ENCODE results near the gene NAGLU. TPM values are rescaled to one million over a fixed set of nuclear protein-coding genes. Genes with fewer than 3 reads are reported as not detected.
A peak's percentile ranks its signal among the peaks of the same experiment; 100 is the strongest.

NAGLU gene
- total RNA-seq, 1 experiment from 2014 or later = 65.5 TPM

DNA sequence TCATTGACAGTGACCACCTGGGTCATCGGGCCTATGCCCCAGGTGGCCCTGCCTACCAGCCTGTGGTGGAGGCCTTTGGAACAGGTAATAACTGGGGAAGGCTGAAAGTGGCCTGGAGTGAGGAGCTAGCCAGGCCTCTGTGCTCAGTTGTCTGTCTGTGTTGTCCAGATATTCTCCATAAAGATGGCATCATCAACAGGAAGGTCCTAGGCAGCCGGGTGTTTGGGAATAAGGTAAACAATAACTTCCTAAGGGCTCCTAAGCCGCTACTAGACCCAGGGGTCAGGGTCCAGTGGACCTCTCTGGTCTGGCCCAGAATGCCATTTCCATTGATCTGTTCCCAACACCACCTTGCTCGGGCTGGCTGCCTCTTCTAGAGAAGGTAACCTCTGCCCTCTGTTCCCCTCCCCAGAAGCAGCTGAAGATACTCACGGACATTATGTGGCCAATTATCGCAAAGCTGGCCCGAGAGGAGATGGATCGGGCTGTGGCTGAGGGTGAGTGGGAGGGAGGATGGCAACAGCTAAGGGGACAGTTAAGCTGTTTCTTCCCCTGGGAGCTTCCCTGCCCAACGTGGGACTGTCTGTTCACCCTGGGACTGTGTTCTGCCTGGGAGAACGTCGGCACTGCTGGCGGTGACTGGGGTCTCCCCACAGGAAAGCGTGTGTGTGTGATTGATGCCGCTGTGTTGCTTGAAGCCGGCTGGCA lies 28.9 kb downstream of the NAGLU start:
- no peak for DNase-seq (ENCODE audit: low spot score)

DNA sequence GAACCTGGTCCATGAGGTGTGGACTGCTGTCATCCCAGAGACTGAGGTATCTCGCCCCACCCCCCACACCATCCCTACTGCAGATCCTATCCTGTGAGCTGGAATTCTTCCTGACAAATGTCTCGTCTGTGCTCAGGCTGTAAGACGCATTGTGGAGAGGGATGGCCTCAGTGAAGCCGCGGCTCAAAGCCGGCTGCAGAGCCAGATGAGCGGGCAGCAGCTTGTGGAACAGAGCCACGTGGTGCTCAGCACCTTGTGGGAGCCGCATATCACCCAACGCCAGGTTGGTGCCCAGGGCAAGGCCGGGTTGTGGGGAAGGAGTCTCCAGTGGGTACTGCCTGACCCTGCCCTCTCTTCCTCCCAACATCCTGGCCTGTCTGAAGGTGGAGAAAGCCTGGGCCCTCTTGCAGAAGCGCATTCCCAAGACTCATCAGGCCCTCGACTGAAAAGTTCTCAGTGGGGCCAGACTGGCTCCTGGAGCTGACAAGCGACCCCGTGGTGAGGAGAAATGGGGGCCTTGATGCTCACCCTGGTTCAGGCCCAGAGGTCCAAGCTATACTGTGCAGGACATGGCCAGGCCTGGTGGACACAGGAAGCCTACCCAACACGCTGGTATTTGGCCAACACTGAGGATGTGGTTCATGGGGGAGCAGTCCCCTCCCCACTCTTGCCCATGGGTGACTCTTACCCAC lies 29.6 kb downstream of the NAGLU start:
- no peak for DNase-seq (ENCODE audit: low spot score)

DNA sequence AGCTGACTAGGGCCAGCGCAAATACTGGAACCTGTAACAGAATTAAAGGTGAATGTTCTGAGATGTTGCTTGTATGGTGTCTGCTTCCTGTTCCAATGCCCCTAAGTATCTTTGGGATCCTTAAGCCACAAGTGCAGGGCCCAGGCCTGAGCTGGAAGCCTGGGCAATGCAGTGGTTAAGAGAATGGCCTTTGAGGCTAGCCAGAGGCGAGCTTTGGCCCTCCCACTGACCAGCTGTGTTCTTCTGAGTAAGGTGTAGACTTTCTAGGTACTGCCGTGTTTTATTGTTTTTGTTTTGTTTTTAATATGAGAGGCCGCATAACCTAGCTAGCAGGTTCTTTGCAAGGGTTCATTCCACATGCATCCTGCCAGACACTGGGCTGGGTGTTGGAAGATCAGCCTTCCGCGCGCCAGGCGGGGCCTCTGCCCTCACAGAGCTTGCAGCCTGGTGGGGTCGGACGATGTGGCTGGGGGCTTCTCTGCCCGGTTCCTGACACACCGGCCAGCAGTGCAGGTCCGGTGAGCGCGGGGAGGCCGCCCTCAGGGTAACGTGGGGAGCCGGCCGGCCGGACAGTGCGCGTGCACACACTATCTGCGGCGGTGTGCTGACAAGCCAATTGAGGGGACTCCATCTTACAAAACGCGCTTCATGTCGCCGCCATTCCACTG lies 30.3 kb downstream of the NAGLU start:
- no peak for DNase-seq (ENCODE audit: low spot score)

DNA sequence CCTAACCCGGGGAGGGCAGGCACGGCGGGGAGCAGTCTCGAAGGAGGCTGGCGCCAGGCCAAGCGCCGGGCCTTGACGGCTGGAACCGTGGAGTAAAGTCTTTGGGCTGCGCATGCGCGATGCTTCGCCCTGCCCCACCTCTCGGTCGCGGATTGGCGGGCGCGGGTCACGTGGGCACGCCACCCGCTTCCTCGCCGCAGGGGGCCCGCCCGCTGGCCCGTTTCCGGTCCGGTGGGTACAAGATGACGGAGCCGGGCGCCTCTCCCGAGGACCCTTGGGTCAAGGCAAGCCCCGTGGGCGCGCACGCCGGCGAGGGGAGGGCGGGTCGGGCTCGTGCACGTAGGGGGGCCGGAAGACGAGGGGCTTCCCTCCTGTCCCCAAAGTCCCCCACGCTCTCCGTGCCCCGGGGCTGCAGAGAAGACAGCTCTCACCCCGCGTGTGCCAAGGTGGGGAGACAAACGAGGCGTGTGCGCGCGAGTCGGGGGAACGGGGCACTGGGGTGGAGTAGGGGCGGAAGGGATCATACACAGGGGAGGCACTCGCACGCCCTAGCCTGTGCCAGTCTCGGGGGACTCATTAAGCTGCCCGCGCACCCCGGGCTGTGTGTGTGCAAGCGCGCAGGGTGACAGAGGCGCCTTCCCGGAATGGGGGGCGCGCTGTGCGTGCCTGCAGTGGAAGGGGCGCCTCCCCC lies 31.0 kb downstream of the NAGLU start, which contains the start of gene MLX:
Gene MLX (plus strand): TSS at position 218 of the 691 bp plus-strand sequence. CDS start 25 bp downstream, at position 243.
- peak; percentile 96 for DNase-seq (ENCODE audit: low spot score)

DNA sequence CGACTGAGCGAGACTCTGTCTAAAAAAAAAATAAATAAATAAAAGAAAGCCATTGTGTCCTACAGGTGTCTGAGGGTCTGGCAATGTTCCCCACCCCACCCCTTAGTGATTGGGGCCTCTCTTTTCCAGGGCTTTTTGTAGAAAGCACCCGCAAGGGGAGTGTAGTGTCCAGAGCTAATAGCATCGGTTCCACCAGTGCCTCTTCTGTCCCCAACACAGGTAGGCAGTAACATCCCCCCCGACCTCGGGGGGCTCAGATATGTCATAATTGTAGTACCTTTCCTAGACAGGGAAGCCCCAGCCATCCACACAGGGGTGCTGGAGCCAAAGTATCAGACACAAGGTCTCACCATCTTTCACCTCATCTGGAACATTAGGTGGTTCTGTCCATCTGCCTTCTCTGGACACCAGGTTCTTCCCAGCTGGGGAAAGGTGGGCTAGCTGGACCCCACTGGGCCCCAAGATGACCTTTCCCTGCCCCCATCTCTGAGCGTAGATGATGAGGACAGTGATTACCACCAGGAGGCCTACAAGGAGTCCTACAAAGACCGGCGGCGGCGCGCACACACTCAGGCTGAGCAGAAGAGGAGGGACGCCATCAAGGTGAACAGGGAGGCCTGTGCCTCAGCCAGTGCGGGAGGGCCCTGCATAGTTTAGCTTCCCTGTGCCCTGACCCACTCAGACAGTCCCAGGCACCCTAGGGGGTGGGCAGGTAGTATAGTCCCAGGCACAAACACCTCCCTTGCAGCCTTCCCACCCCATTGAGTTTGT lies 32.5 kb downstream of the NAGLU start:
- no peak for DNase-seq (ENCODE audit: low spot score)

DNA sequence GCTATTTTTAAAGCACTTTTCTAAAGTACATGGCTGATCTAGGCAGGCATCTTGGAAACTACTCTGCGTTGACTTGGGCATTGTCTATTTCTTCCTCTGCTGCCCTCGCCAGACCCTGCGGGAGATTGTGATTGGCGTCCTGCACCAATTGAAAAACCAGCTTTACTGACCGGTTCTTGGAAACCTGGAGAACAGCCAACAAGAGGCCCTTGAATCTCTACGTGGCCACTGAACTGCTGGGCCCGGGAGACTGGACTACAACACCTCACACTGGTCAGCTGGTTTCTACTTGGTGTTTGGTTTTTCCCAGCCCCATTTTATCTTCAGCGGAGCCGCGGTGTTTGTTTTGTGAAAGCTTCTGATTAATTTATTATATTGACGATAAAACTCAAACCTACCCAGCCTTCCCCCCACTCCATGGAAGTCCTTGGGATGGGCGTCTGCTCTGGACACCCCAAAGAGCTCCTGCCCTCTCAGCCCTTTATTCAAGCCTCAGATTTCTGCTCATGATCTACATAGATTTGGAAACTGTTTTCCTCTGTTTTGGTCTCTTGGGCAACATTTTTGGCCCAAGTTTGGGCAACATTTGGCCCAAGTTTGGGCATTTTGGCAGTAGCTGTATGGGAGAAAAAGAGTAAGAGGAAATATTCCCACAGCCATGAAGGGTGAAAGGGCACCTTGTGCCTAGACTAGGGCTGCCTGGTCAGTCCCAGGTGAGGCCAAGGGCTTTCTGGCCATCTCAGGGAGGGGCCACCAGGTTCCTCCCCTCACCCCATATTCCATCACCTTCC lies 35.6 kb downstream of the NAGLU start:
- no peak for DNase-seq (ENCODE audit: low spot score)

DNA sequence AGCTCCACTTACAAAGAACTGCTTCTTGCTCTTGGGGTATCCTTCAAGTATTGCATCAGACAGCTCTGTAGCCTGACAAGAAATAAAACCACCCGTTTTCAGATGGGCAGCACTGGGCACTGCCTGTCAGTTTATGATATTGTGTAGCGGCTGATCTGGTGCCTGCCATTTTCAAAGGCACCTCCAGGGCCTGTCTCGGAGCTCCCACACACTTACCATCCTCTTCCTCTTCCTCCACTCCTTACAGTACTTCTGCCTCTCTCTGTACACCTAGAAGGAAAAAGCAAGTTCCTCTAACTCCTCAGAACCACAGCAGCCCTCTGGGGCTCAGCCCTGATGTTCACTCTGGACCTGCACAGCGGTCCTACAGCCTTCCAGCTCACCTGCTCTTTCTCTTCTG lies 37.1 kb downstream of the NAGLU start:
- no peak for DNase-seq (ENCODE audit: low spot score)

DNA sequence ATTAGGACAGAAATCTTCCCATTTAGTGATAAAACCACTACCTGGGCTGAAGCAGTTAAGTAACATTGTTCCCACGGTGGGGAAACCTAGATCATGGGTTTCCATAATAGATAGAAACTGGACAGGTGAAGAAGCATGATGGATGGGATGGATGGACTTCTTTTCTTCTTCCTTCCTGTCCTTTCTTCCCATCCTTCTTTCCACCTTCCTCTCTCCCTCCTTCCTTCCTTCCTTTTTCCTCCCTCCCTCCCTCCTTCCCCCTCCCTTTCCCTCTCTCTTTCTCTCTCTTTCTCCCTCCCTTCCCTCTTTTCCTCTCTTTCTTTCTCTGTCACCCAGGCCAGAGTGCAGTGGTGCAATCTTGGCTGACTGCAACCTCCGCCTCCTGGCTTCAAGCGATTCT lies 38.4 kb downstream of the NAGLU start:
- no peak for DNase-seq (ENCODE audit: low spot score)

DNA sequence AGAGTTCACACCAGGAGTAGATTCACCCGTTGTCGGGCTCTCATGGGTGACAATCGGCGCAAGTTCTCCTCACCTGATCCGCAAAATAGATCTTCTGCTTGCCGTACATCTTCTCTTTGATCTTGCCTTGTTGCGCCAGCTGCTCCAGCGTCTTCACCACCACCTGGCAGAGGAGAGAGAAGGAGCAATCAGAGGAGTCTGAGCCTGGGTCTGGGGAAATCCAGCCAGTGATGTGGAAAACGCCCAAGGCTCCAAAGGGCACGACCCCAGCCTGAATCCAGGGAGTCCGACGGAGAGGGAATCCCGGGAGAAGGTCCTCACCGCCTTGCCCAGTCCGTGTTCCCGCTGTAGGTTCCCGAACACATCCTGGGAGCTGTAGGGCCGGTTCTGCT lies 41.1 kb downstream of the NAGLU start:
- DNase-seq (ENCODE audit: low spot score) = no peak

DNA sequence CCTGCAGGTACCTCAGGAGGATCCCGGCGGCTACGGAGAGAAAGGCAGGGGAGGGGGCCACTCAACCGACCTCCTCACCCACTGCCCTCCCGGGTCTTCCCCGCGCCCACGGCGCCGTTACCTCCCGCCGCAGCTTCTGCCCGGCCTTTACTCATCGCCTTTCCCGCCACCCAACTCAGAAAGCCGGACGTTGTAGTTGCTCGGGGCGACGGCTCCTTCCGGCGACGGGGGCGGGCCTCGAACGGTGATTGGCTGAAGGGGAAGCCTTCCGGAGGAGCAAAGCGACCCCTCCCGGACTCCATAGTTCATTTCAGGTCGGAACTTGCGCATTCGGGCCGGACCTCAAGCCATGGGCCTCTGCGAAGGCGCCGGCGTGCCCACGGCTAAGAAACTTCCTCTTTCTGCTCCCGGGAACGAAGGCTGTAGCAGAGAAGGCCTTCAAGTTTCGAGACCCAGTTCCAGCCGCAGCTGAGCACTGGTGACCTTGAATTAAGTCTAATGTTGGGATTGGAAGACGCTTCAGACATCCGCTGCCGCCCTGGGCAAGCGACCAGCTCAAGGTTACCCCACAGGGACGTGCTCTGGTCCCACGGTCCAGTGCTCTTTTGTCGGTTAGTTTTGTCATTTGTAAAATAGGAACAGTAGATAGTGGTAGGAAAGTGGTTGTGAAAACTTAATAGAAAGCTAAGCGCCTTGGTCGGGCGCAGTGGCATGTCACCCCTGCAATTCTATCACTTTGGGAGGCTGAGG lies 41.7 kb downstream of the NAGLU start, which contains the start of gene PSMC3IP:
Gene PSMC3IP (minus strand): TSS at position 198 of the 750 bp plus-strand sequence. CDS start 43 bp downstream, at position 155.
- peak; percentile 94 for DNase-seq (ENCODE audit: low spot score)

DNA sequence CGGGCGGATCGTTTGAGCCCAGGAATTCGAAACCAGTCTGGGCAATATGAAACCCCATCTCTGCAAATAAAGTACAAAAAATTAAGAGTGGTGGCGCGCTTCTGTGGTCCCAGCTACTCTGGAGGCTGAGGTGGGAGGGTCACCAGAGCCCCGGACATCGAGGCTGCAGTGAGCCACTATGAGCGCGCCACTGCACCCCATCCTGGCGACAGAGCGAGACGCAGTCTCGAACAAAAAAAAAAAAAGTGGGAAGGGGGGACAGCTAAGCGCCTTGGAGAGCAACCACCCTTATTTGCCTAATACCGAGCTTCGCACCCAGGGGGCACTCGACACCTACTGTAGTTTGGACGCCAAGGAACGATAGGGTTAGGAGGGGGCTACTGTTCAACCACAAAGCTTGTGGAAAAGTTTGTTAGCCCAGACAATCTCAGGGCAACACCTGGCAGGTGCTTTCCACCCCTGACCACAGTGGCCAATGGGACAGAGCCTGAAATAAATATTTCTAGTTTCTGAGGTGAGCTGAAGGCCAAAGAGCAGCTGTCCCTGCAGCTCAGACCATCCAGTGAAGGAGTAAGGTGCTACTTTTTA lies 42.3 kb downstream of the NAGLU start:
- peak; percentile 86 for DNase-seq (ENCODE audit: low spot score)

DNA sequence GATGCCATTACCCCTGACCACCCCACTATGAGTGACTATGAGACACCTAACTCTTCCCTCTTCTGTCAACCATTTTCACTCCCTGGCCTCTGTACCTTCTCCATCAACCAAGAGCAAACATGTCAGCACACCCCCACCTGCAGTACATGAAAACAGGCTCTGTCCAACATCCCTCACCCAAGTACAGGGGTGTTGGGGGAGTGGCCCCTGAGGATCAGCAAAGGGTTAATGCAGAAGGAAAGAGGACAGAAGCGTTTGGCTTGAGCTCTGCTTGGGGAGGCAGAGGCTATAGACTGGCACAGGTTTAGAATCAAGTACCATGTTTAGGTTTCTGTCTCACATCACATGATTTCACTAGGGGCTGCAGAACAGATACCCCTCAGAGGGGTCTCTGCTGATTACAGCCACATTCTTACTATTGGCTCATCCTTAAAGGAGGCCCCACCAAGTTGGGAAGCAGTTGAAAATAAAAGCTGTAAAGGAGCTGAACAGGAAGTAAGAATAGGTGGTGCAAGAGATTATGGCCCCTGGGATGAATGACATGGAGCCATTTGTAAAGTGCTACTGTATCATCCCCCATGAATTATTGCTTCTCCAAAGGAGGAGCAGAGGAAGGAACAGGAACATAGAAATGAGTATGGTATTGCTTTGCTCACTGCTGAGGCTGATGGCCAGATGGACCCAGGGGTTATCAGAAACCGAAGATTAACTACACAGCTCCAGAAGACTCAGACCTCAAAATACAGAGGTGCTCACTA lies 43.9 kb downstream of the NAGLU start:
- DNase-seq (ENCODE audit: low spot score) = no peak

DNA sequence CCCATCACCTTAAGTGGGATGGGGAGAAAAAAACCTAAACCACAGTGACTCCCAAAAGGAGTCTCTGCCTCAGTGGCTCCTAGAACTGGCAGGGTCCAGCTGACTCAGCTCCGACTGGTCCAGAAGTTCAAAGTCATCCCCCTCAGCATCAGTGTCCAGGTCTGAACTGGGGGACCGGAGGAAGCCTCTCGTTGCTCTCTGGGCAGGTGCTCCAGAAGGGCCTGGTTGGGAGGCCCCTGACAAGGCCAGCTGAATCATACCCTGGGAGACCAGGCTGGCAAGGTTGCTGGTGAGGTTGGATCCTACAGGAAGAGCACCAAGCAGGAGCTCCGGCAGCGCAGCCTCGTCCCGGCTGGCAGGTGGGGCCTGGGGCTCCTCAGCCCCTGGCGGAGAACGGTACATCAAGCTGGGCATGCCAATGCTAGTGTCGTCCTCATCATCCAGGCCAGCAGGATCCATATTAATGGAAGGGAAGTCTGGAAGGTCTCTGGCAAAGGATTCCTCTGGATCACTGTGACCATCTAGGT lies 45.8 kb downstream of the NAGLU start:
- no peak for DNase-seq (ENCODE audit: low spot score)

DNA sequence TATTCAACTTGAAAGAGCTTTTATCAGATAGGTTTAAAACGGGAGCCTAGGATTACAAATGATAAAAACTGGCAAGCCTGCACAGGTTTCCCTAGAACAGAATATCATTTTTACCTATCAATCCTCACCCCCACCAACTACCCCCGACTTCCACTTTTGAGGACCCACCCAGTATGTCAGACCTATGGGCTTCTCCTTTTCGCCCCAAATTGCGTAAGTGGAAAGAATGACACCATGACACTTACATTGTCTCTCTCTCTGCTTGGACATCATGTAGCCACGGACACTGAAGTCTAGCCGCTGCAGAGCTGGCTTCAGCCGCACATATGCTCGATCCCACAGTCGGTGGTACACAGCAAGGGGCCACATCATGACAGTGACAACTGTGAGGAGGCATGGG lies 48.8 kb downstream of the NAGLU start:
- no peak for DNase-seq (ENCODE audit: low spot score)

DNA sequence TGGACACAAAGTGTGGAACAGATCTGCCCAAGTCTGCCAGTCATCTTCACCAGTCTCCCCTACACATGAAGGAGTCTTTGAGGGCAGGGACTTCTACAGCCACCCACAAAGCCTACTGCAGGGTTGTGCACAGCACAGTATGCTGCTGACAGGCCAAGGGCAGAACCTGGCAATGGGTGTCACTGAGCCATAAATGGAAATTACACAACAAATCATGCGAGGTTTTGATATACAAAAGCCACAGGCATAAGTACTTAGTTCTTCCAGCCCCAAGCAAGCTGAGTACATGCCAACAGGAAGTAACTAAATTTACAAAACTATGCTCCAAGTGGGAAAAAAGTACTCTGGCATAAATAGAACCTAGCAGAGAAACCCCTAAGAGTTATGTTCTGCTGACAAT lies 49.3 kb downstream of the NAGLU start:
- no peak for DNase-seq (ENCODE audit: low spot score)

DNA sequence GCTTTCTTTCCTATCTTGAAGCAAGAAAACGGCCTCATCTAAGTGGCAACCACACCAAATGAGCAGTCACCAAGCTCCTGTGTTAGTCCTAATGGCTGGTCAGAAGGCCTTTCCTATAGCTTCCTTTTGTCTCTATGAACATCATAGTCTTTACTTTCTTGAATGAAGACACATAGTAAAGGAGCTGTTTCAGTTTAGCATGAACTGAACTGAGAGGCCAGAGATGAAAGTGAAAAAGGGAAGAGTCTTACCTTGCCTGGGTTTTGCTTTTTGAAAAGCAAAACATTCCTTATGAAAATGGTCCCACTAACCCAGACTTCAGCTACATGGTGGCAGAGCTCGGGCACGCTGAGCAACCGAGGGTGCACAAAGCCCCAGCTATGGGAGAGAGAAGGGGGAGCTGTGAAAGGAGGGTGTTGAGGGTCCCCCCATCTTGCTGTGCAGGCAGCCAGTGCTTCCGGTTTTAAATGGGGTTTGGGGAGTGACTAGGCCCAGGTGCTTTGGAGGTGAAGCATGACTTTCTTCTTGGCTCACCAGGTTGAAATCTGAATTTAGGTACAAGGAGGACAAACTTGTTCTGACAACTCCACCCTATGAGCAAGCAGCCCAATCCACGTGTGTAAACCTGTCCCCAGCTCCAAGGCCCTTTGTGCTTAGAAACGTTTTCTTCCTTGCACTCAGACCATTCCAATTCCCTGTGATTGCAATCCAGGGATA lies 50.6 kb downstream of the NAGLU start:
- no peak for DNase-seq (ENCODE audit: low spot score)

DNA sequence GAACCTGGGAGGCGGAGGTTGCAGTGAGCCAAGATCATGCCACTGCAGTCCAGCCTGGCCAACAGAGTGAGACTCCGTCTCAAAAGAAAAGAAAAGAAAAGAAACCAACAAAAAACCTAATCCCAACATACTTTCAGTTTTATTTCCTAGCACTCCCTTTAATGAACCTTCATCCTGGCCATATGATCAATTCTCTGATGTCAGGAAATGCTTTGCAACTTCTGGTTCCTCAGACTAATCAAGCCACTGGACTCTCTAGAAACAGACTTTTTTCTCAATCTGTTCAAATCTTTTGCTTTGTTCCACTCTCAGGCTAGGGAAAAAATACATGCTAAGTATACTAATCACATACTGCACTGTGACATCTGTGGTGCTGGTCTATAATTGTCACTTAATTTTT lies 54.8 kb downstream of the NAGLU start:
- DNase-seq (ENCODE audit: low spot score) = no peak

DNA sequence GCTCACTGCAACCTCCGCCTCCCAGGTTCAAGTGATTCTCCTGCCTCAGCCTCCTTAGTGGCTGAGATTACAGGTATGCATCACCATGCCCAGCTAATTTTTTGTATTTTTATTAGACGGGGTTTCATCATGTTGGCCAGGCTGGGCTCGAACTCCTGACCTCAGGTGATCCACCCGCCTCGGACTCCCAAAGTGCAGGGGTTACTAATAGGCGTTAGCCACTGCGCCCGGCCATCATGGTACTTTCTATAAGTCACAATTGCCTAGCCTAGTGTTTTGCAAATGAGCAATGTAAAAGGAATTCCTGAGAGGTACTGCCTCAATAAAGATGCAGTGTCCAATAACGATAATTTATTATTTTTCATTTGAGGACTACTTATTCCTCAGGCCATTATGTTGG lies 55.4 kb downstream of the NAGLU start:
- no peak for DNase-seq (ENCODE audit: low spot score)
